Measurements from ENCODE around the gene ARMH3. TPM values are rescaled to one million over a fixed set of nuclear protein-coding genes. Genes with fewer than 3 reads are reported as not detected.

Gene ARMH3
- total and polyA plus RNA-seq, 10 of the 15 experiments (the other 5 are each of a cell fraction or from before 2014, with no cell fraction given) = 13.0 to 33.0 (median 16.4) TPM

- no peaks in the 10 kb centered on the region for H3K79me2 ChIP-seq (ENCODE audit: control insufficient read depth, insufficient read depth, low read length)
- ChIA-PET RAD21 (ENCODE audit: unreplicated experiment) (interaction anchor here (0.7 to 3.1 kb wide), 3 partner anchors 54 to 115 kb away, joined by 4 to 17 read pairs (median 10); no protein-coding TSS in a partner anchor), SMC1A (ENCODE audit: uncharacterized antibody, unreplicated experiment) (interaction anchor here (1.0 to 9.0 kb wide), 4 partner anchors 9 to 114 kb away, joined by 3 to 408 read pairs (median 11); no protein-coding TSS in a partner anchor), POLR2A (interaction anchor here (0.5 to 1.6 kb wide), 6 partner anchors 7 to 107 kb away, joined by 4 to 6 read pairs (median 4); no protein-coding TSS in a partner anchor), CTCF (interaction anchor here (0.6 to 11.7 kb wide), 5 partner anchors 12 to 111 kb away, joined by 3 to 543 read pairs (median 3); no protein-coding TSS in a partner anchor)
- DNase-seq (ENCODE audit: low read depth, low spot score) (no peak), FAIRE-seq (no peak), ATAC-seq (no peak)
- BruUV-seq (replicated peaks) = no TSS peak
- H2AFZ ChIP-seq (ENCODE audit: control insufficient read depth, low read depth, low read length) = no peak overlapping the region
- peaks cover 27% of the 10 kb centered on the region for H3K4me1 ChIP-seq (ENCODE audit: control insufficient read depth, insufficient read depth, low read length)
- TF ChIP-seq FOXK2 (IDR thresholded peaks at IDR 0.05) (no peak), SIN3A (IDR thresholded peaks at IDR 0.05; ENCODE audit: low read depth, low read length) (no peak), CHD2 (IDR thresholded peaks at IDR 0.05; ENCODE audit: borderline replicate concordance, low read depth, low read length) (no peak), POLR2A (IDR thresholded peaks at IDR 0.05; ENCODE audit: low read depth, low read length) (no peak), KLF5 (IDR thresholded peaks at IDR 0.05; ENCODE audit: partially characterized antibody) (no peak)
- no peaks in the 10 kb centered on the region for H3K36me3 ChIP-seq (ENCODE audit: control insufficient read depth in 2 of 2, insufficient read depth in 2 of 2, low read length in 1 of 2)
- no peaks in the 10 kb centered on the region for H3K9me3 ChIP-seq (replicated peaks; ENCODE audit: control insufficient read depth, insufficient read depth, low read length)
- in situ Hi-C loops (cut with MboI) (no loop called here), intact Hi-C loops (cut with micrococcal nuclease; ENCODE audit: unreplicated experiment) (no loop called here)
- H3K27me3 ChIP-seq (replicated peaks in 1 of 2; ENCODE audit: control insufficient read depth in 2 of 2, insufficient read depth in 2 of 2, low read length in 1 of 2) = no peaks in the 10 kb centered on the region
- no peak overlapping the region for H3K4me3 ChIP-seq
- WGBS (ENCODE audit: insufficient coverage, insufficient replicate concordance, low lambda C conversion rate, missing lambda C conversion rate) = 100% methylated on average over 2 of the region's 3 CpGs
- no peaks in the 10 kb centered on the region for H4K20me1 ChIP-seq (ENCODE audit: control insufficient read depth, insufficient read depth)
- no peak overlapping the region for H3K4me2 ChIP-seq (ENCODE audit: control insufficient read depth, insufficient read depth)
- no peak overlapping the region for H3K9ac ChIP-seq (ENCODE audit: control insufficient read depth, insufficient read depth, low read length)
- H3K27ac ChIP-seq (ENCODE audit: control insufficient read depth, insufficient read depth) = no peak overlapping the region
Observed at GRCh38 chr10:101894742-101895141, 161.2 kb downstream of the ARMH3 start.

GRCh38 chr10:101894266-101894665 lies 161.7 kb downstream of the ARMH3 start:
- ChIA-PET SMC1A (ENCODE audit: uncharacterized antibody, unreplicated experiment) (interaction anchor here (1.0 to 9.0 kb wide), 4 partner anchors 10 to 114 kb away, joined by 3 to 408 read pairs (median 11); no protein-coding TSS in a partner anchor), CTCF (interaction anchor here (0.6 to 11.7 kb wide), 6 partner anchors 12 to 158 kb away, joined by 3 to 543 read pairs (median 3); no protein-coding TSS in a partner anchor), RAD21 (ENCODE audit: unreplicated experiment) (interaction anchor here (0.7 to 3.1 kb wide), 3 partner anchors 54 to 116 kb away, joined by 4 to 17 read pairs (median 10); no protein-coding TSS in a partner anchor), POLR2A (interaction anchor here (0.5 to 1.6 kb wide), 5 partner anchors 8 to 107 kb away, joined by 4 to 6 read pairs (median 4); no protein-coding TSS in a partner anchor)
- no TSS peak for BruUV-seq (replicated peaks)
- Histone ChIP-seq H3K9me3 (replicated peaks; ENCODE audit: control insufficient read depth, insufficient read depth, low read length) (no peaks in the 10 kb centered on the region), H3K27ac (ENCODE audit: control insufficient read depth, insufficient read depth) (no peak overlapping the region), H3K9ac (ENCODE audit: control insufficient read depth, insufficient read depth, low read length) (no peak overlapping the region), H3K27me3 (replicated peaks in 1 of 2; ENCODE audit: control insufficient read depth in 2 of 2, insufficient read depth in 2 of 2, low read length in 1 of 2) (no peaks in the 10 kb centered on the region), H3K36me3 (ENCODE audit: control insufficient read depth in 2 of 2, insufficient read depth in 2 of 2, low read length in 1 of 2) (no peaks in the 10 kb centered on the region), H3K4me2 (ENCODE audit: control insufficient read depth, insufficient read depth) (no peak overlapping the region), H3K79me2 (ENCODE audit: control insufficient read depth, insufficient read depth, low read length) (no peaks in the 10 kb centered on the region), H3K4me1 (ENCODE audit: control insufficient read depth, insufficient read depth, low read length) (peaks cover 30% of the 10 kb centered on the region), H3K4me3 (no peak overlapping the region), H2AFZ (ENCODE audit: control insufficient read depth, low read depth, low read length) (no peak overlapping the region), H4K20me1 (ENCODE audit: control insufficient read depth, insufficient read depth) (no peaks in the 10 kb centered on the region)
- intact Hi-C loops (cut with micrococcal nuclease; ENCODE audit: unreplicated experiment) = no loop called here
- ATAC-seq = no peak
- no peak for DNase-seq (ENCODE audit: low read depth, low spot score)
- WGBS (ENCODE audit: insufficient coverage, insufficient replicate concordance, low lambda C conversion rate, missing lambda C conversion rate) = 77% methylated on average over 6 of the region's 6 CpGs
- in situ Hi-C loops (cut with MboI) = no loop called here
- FAIRE-seq = no peak
- TF ChIP-seq HDAC6 (IDR thresholded peaks at IDR 0.05; ENCODE audit: unreplicated experiment) = no peak
- no peak for TF ChIP-seq ATF3 (IDR thresholded peaks at IDR 0.05; ENCODE audit: borderline replicate concordance, extremely low read depth, low read depth, low read length)
- TF ChIP-seq GATAD2B (conservative IDR thresholded peaks at IDR 0.05; ENCODE audit: low read depth) = no peak
- no peak for TF ChIP-seq ZNF384 (IDR thresholded peaks at IDR 0.05; ENCODE audit: borderline replicate concordance, low read depth, low read length)
- no peak for TF ChIP-seq TAF1 (IDR thresholded peaks at IDR 0.05; ENCODE audit: borderline replicate concordance, low read depth, low read length)
- TF ChIP-seq NFXL1 (IDR thresholded peaks at IDR 0.05; ENCODE audit: borderline replicate concordance) = no peak
- TF ChIP-seq MXI1 (IDR thresholded peaks at IDR 0.05; ENCODE audit: low read depth, low read length) = no peak
- no peak for TF ChIP-seq RAD21 (IDR thresholded peaks at IDR 0.05; ENCODE audit: insufficient read depth, low read depth, low read length)
- TF ChIP-seq PRDM15 (CRISPR knock-in tag; IDR thresholded peaks at IDR 0.05) = no peak
- no peak for TF ChIP-seq FOXK2 (IDR thresholded peaks at IDR 0.05)
